ENCODE measurements around the gene DNPEP.
"Not testable (repeated sequence)": the region's sequence is repeated elsewhere in the genome, so short reads cannot be mapped to it uniquely, and the experiment has no call there.

The DNPEP gene

DNA sequence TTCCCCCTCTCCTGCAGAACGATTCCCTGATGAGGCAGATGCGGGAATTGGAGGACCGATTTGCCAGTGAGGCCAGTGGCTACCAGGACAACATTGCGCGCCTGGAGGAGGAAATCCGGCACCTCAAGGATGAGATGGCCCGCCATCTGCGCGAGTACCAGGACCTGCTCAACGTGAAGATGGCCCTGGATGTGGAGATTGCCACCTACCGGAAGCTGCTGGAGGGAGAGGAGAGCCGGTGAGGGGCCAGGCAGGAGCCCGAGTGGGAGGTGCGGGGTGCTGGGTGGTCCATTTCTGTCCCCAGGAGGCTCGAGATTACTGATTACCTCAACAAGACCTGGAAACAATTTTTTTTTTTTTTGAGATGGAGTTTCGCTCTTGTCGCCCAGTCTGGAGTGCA lies 33.6 kb upstream of the DNPEP start:
- DNase-seq = no peak
- in situ Hi-C loops (cut with HindIII; ENCODE audit: low pct_ligation_motif_present, low pct_unique_long_range_greater_than_20kb, low sequenced_read_pairs) = no loop called here

DNA sequence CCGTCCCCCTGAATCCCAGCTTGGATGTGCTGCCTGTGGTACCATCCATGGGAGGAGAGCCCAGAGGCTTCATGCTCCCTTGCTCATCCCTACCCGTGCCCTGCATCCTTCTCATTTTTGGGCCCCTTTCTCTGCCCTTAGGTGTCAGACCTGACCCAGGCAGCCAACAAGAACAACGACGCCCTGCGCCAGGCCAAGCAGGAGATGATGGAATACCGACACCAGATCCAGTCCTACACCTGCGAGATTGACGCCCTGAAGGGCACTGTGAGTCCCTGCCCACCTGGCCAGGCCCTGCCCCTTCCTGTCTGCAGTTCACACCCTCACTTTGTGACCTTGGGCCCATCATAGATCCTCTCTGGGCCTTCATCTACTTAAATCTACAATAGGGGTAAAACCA lies 33.0 kb upstream of the DNPEP start:
- DNase-seq = no peak
- in situ Hi-C loops (cut with HindIII; ENCODE audit: low pct_ligation_motif_present, low pct_unique_long_range_greater_than_20kb, low sequenced_read_pairs) = no loop called here

DNA sequence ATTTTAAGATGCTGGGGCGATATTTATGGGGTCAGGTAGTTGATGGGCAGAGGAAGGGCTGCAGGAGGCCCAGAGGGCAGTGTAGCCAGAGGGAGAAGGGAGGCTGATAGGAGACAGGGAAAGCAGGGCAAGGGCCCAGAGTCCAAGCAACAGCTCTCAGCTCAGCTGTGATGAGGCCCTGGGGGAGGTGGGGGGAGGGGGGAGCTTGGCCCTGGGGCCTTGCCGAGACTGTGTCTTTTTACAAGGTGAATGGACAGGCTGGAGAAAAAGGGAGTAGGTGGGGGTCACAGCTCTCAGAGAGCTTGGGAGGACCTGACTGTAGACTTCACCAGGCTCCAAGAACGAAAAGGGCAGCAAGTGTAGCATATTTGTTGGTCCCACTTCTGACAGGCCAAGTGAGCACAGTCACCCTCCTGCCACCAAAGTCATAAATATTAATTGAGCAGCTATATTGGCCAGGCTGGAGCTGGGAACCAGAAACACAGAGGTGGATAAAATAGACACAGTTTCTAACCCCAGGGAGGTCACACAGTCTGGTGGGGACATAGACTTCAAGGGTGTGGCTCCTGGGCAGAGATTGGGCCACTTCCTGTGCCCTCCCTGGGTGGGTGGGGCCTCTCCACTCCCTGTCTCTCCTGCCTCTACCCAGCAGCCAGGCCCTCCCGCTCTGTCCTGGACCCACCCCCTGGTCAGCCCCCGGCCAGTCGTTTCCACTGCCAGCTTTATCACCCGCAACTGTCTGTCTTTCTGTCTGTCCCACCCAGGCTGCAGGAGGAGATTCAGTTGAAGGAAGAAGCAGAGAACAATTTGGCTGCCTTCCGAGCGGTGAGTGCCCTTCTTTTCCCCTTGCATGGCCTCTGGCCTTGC lies 31.9 kb upstream of the DNPEP start:
- no peak for DNase-seq
- in situ Hi-C loops (cut with HindIII; ENCODE audit: low pct_ligation_motif_present, low pct_unique_long_range_greater_than_20kb, low sequenced_read_pairs) = no loop called here

DNA sequence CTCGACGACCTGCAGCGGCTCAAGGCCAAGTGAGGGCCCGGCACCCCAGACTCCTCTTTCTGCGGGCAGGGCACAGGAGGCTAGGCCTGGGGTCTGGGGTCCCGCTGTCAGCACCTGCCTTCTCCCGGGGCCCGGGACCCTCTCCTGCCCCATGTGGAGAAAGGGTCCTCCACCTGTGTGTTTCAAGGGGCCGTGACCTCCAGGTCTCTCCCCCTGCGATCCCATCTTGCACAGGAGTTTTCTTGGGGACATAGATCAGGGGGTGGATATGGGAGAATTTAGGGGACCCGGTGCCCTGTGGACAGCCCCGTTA lies 31.3 kb upstream of the DNPEP start:
- in situ Hi-C loops (cut with HindIII; ENCODE audit: low pct_ligation_motif_present, low pct_unique_long_range_greater_than_20kb, low sequenced_read_pairs) = no loop called here
- DNase-seq = no peak

DNA sequence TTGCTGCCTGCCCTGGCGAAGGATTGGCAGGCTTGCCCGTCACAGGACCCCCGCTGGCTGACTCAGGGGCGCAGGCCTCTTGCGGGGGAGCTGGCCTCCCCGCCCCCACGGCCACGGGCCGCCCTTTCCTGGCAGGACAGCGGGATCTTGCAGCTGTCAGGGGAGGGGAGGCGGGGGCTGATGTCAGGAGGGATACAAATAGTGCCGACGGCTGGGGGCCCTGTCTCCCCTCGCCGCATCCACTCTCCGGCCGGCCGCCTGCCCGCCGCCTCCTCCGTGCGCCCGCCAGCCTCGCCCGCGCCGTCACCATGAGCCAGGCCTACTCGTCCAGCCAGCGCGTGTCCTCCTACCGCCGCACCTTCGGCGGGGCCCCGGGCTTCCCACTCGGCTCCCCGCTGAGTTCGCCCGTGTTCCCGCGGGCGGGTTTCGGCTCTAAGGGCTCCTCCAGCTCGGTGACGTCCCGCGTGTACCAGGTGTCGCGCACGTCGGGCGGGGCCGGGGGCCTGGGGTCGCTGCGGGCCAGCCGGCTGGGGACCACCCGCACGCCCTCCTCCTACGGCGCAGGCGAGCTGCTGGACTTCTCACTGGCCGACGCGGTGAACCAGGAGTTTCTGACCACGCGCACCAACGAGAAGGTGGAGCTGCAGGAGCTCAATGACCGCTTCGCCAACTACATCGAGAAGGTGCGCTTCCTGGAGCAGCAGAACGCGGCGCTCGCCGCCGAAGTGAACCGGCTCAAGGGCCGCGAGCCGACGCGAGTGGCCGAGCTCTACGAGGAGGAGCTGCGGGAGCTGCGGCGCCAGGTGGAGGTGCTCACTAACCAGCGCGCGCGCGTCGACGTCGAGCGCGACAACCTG lies 30.7 kb upstream of the DNPEP start, which contains the start of gene DES:
Gene DES (plus strand): TSS at position 223 of the 857 bp plus-strand sequence. CDS start 86 bp downstream, at position 309.
- DNase-seq = no peak
- in situ Hi-C loops (cut with HindIII; ENCODE audit: low pct_ligation_motif_present, low pct_unique_long_range_greater_than_20kb, low sequenced_read_pairs) = no loop called here

DNA sequence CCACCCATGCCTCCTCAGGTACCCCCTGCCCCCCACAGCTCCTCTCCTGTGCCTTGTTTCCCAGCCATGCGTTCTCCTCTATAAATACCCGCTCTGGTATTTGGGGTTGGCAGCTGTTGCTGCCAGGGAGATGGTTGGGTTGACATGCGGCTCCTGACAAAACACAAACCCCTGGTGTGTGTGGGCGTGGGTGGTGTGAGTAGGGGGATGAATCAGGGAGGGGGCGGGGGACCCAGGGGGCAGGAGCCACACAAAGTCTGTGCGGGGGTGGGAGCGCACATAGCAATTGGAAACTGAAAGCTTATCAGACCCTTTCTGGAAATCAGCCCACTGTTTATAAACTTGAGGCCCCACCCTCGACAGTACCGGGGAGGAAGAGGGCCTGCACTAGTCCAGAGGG lies 29.7 kb upstream of the DNPEP start:
- in situ Hi-C loops (cut with HindIII; ENCODE audit: low pct_ligation_motif_present, low pct_unique_long_range_greater_than_20kb, low sequenced_read_pairs) = no loop called here
- DNase-seq = no peak

DNA sequence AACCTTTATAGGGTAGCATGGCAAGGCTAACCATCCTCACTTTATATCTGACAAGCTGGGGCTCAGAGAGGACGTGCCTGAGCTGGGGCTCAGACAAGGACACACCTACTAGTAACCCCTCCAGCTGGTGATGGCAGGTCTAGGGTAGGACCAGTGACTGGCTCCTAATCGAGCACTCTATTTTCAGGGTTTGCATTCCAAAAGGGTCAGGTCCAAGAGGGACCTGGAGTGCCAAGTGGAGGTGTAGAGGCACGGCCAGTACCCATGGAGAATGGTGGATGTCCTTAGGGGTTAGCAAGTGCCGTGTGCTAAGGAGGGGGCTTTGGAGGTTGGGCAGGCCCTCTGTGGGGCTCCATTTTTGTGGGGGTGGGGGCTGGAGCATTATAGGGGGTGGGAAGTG lies 29.2 kb upstream of the DNPEP start:
- DNase-seq = no peak
- in situ Hi-C loops (cut with HindIII; ENCODE audit: low pct_ligation_motif_present, low pct_unique_long_range_greater_than_20kb, low sequenced_read_pairs) = no loop called here

DNA sequence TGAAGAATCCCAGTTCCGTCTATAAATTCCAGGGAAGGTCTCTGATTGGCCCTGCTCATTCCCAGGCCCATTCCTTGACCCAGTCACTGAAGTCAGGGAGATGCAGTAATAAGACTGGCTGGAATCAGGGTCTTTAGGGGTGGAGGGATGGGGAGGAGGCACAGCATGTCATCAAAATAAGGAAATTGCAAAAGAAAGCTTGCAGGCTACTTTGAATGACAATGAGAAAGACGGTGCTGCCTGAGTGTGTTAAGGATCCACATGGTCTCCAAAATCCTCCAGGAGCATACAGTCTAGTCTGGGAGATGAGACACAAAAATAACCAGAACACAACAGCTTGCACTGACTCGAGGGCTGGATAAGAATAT lies 28.5 kb upstream of the DNPEP start:
- in situ Hi-C loops (cut with HindIII; ENCODE audit: low pct_ligation_motif_present, low pct_unique_long_range_greater_than_20kb, low sequenced_read_pairs) = no loop called here
- no peak for DNase-seq

DNA sequence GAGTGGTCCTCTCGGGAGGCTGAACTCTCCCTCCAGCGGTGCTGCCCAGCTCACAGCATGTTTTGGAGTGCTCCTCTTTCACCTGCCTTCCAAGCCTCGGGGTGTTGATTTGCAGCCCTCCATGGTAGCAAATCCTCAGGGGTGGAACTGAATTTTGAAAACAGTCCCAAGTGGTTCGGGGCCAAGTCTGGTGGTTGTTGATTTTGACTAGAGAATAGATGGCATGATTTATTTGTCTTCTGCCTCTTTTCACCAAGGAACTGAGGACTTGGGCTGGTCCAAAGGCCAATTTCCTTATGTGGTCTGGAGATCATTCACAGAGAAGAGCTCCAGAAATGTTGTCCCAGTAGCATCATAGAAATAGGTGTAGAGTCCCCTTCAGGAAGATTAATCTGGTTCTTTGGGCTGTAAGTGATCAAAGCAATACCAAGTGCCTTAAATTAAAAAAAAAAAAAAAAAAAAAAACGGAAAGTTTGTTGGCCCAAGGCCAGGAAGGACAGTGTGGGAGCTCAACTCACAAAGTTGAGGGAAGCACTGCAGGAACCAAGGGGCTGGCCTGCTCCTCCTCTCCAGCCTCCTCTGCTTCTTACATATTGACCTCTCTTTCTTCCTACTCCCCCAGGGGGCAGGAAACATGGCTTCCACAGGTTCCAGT lies 28.0 kb upstream of the DNPEP start:
- DNase-seq = no peak
- in situ Hi-C loops (cut with HindIII; ENCODE audit: low pct_ligation_motif_present, low pct_unique_long_range_greater_than_20kb, low sequenced_read_pairs) = no loop called here

DNA sequence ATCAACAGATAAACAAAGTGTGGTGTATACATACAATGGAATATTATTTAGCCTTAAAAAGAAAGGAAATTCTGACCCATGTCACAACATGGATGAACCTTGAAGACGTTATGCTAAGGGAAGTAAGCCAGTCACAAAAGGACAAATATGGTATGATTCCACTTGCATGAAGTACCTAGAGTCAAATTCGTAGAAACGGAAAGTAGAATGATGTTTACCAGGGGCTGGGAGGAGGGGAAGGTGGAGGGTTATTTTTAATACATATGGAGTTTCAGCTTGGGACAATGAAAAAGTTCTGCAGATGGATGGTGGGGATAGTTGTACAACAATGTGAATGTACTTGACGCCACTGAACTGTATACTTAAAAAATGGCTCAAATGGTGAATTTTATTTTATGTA lies 27.1 kb upstream of the DNPEP start:
- no peak for DNase-seq
- in situ Hi-C loops (cut with HindIII; ENCODE audit: low pct_ligation_motif_present, low pct_unique_long_range_greater_than_20kb, low sequenced_read_pairs) = no loop called here

DNA sequence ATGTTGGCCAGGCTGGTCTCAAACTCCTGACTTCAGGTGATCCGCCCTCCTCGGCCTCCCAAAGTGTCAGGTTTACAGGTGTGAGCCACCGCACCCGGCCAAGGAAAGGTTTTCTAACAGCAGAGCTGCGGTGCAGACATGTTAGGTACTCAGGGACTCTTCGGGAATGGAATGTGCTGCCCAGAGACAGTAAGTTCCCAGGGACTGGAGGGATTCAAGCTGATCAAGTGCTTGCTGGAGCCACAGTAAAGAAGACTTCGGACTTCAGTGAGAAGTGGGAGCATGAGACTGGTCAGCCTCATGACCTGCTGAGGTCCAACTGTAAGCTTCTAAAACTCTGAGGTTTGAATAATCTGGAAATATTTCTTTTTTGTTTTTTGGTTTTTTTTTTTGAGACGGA lies 22.7 kb upstream of the DNPEP start:
- no peak for DNase-seq
- in situ Hi-C loops (cut with HindIII; ENCODE audit: low pct_ligation_motif_present, low pct_unique_long_range_greater_than_20kb, low sequenced_read_pairs) = no loop called here

DNA sequence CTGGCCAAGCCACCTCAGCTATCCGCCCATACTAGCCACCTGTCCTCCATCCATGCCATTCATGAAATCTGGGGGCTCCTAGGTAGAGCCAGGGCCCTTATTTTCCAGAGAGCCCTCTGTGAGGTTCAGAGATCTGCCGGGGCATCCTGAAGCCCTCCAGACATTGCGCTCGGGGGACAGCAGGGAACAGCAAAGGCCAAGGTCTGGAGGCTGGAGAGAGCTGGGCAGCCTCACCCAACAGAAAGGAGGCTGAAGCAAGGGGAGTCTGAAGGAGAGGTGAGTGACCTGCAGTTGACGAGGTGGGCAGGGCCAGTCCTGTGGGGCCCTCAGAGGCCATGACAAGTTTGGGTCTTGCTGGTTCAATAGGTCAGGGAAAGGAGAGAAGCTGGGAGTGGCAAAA lies 21.9 kb upstream of the DNPEP start:
- no peak for DNase-seq
- in situ Hi-C loops (cut with HindIII; ENCODE audit: low pct_ligation_motif_present, low pct_unique_long_range_greater_than_20kb, low sequenced_read_pairs) = no loop called here

DNA sequence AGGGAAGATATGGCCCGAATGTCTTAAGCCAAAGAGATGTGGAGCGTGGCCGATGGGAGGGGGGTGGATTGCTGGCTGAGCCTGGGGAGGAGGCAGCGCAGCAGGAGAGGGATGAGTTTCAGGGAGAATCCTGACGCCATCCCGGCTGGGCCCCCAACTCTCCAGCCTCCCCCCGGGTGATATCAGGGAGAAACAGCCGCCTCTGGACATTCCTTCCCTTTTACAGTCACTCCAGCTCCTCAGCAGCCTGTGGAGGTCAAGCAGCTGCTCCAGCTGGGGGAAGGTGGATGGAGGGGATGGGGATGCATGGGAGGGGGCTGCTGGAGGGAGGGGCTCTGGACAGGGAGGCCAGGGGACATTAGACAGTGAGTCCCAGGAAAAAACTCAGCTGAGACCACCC lies 20.9 kb upstream of the DNPEP start:
- in situ Hi-C loops (cut with HindIII; ENCODE audit: low pct_ligation_motif_present, low pct_unique_long_range_greater_than_20kb, low sequenced_read_pairs) = no loop called here
- no peak for DNase-seq

DNA sequence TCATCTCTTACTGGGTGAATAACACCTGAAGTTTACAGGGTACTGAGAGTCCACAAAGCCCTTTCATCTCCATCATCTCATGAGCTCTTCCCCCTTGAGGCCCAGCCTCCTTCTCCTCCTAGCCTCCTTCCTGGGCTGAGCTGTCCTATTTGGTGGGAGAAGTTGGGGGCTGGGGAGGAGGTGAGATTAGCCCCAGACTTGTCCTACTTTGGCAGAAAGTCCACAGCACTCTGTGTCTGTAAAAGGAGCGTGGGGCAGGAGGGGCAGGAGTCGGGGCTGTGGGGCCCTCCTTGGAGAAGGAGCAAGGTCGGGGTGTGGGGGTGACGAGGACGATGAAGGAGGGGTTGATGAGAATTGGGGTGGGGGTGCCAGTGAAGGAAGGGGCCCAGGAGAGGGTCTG lies 20.5 kb upstream of the DNPEP start:
- no peak for DNase-seq
- in situ Hi-C loops (cut with HindIII; ENCODE audit: low pct_ligation_motif_present, low pct_unique_long_range_greater_than_20kb, low sequenced_read_pairs) = no loop called here

DNA sequence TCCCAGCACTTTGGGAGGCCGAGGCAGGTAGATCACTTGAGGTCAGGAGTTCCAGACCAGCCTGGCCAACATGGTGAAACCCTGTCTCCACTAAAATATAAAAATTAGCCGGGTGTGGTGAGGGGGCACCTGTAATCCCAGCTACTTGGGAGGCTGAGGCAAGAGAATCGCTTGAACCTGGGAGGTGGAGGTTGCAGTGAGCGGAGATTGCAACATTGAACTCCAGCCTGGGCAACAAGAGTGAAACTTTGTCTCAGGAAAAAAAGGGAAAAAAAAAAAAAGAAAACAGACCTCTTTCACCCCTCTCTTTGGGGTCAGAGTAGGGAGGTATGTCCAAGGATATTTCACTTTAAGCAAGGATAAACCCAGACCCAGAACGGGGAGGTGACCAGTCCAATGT lies 19.6 kb upstream of the DNPEP start:
- DNase-seq; in situ Hi-C loops (cut with HindIII; ENCODE audit: low pct_ligation_motif_present, low pct_unique_long_range_greater_than_20kb, low sequenced_read_pairs): not testable (repeated sequence)

DNA sequence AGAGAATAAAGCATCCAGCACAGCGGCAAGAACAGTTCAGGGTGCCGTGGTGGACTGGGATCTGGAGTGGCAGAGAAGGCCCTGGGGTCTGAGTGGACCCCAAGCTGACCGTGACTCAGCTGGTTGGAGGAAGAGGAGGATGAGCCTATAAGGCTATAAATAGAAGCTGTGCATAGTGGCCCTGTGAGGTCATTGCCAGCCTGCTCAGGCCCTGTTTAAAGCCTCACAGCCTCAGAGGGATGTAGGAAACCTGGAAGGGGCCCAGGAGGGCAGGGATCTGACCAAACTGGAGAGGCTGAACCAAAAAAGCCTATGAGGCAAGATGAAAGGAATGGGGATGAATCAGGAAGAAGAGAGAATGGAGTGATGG lies 19.1 kb upstream of the DNPEP start:
- peak; percentile 53 for DNase-seq
- in situ Hi-C loops (cut with HindIII; ENCODE audit: low pct_ligation_motif_present, low pct_unique_long_range_greater_than_20kb, low sequenced_read_pairs) = no loop called here

DNA sequence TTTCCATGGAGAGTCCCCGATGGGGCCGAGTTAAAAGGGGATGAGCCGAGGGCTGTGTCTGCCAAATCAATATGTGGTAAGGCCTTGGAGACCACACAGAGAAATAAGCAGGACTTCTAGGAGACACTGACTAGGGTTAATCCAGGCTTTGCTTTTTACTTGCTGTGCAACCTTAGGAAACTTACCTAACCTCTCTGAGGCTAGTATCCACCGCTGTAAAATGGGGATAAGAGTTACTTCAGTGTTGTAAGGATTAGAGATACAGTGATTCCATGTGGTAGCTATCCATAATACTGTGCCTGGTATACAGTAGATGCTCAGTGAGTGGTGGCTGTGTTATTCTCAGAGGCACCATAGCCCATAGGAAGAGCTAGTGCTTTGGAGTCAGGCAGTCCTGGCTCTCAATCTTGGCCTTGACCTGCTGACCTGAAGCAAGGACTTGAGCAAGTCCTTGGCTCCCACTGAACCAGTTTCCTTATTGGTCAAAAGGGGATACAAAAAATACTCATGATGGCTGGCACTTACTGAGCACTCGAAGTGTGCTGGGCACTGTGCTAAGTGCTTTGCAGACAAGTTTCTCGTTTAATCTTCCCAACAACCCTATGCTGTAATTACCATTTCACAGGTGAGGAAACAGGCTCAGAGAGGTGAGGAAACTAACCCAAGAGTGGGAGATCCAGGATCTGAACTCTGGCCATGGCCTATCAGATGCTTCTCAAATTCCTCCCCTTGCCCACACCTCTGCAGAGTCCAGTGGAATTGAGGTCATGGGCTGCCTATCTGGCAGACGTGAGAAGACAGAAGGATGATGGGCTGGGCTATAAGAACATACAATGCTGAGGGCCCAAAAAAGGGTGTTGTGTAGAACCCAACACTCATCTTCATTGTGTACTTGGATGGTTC lies 18.5 kb upstream of the DNPEP start:
- DNase-seq = no peak
- in situ Hi-C loops (cut with HindIII; ENCODE audit: low pct_ligation_motif_present, low pct_unique_long_range_greater_than_20kb, low sequenced_read_pairs) = no loop called here

DNA sequence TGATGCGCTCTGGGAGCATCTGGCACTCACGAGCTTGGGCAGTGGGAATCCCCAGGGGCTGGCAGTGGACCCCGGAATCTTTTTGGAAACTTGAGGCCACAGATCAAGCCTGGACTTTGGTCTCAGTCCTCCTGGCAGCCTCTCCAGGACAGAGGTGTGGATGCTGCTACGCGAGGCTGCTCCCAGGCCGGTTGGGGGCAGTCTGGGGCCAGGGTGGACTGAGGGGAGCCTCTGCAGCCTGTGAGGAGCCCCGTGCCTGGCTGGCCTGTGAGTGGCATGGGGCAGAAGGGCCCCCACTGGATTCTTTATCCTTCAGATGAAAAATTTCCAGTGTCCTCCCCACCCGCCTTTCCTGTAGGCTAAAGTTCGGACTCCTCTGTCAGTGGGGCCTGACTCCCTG lies 17.7 kb upstream of the DNPEP start:
- no peak for DNase-seq
- in situ Hi-C loops (cut with HindIII; ENCODE audit: low pct_ligation_motif_present, low pct_unique_long_range_greater_than_20kb, low sequenced_read_pairs) = no loop called here

DNA sequence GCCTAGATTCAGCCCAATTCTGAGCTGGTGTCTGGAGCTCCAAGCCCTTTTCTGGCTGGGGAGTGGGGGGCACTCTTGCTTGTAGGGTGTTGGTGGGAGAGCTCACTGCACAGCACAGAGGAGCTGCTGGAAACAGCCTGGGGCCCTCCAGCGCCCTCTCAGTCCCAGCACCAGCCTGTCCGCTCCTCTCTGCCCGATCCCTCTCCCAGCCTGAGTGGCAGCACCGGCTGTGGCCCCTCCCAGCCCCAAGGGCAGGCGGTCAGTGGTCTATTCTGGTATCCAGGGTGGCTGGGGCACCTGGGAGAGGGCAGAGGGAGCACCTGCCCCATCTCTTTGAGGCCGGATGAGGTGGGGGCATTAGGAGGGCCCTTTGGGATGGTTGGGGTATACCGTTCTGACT lies 17.2 kb upstream of the DNPEP start:
- in situ Hi-C loops (cut with HindIII; ENCODE audit: low pct_ligation_motif_present, low pct_unique_long_range_greater_than_20kb, low sequenced_read_pairs) = no loop called here
- no peak for DNase-seq
